Mesothelial cell of epicardium (in vitro differentiated cells): ENCODE results near the gene SAG. TPM values are rescaled to one million over a fixed set of nuclear protein-coding genes. Genes with fewer than 3 reads are reported as not detected.

Source experiments
- DNase-seq, 2 experiments: peaks; one replicate each; pipeline ENCODE4 v3.0.0; 2021; ENCODE audit warnings: low spot score in 2 of 2; ENCODE audit not compliant: unreplicated experiment in 2 of 2
- H3K27ac Mint-ChIP-seq: 2 replicates; pipeline ENCODE4 v1.8.0; 2021; ENCODE audit warnings: mixed read lengths
- H3K27me3 Mint-ChIP-seq: 2 replicates; pipeline ENCODE4 v1.8.0; 2021; ENCODE audit warnings: low read depth, mixed read lengths
- H3K36me3 Mint-ChIP-seq: 2 replicates; pipeline ENCODE4 v1.8.0; 2021; ENCODE audit warnings: mixed read lengths
- H3K4me1 Mint-ChIP-seq: 2 replicates; pipeline ENCODE4 v1.8.0; 2021; ENCODE audit warnings: mixed read lengths
- H3K4me3 Mint-ChIP-seq: 2 replicates; pipeline ENCODE4 v1.8.0; 2021; ENCODE audit warnings: mild to moderate bottlenecking, moderate library complexity, mixed read lengths
- H3K9me3 Mint-ChIP-seq: 2 replicates; pipeline ENCODE4 v1.8.0; 2021; ENCODE audit warnings: mixed read lengths
- CTCF ChIP-seq: fragments of 200-600 bp; sonication (generic); IDR thresholded peaks from one replicate; pipeline ENCODE4 v1.5.0; 2021; ENCODE audit warnings: antibody characterized with exemption; ENCODE audit not compliant: unreplicated experiment
- total RNA-seq: library from RNA; stranded (reverse); gene quantifications from 3 replicates; pipeline ENCODE4 v1.2.1, GENCODE V29; 2021

Gene SAG
- total RNA-seq, 1 donor from 2014 or later: not detected

GRCh38 chr2:233320470-233320869, 12.9 kb downstream of the SAG start:
- H3K9me3 Mint-ChIP-seq: peaks cover 11% of the 10 kb centered on the region
- no peak for TF ChIP-seq CTCF
- H3K27ac Mint-ChIP-seq: no peak overlapping the region
- peaks cover 21% of the 10 kb centered on the region for H3K27me3 Mint-ChIP-seq
- no peak overlapping the region for H3K4me3 Mint-ChIP-seq
- H3K4me1 Mint-ChIP-seq: no peaks in the 10 kb centered on the region
- no peak for DNase-seq
- no peaks in the 10 kb centered on the region for H3K36me3 Mint-ChIP-seq

- Mint-ChIP-seq H3K4me3 (no peak overlapping the region), H3K4me1 (no peaks in the 10 kb centered on the region), H3K27ac (no peak overlapping the region), H3K36me3 (no peaks in the 10 kb centered on the region), H3K27me3 (peaks cover 21% of the 10 kb centered on the region), H3K9me3 (peaks cover 11% of the 10 kb centered on the region)
- no peak for DNase-seq
- no peak for TF ChIP-seq CTCF
Measured at GRCh38 chr2:233321166-233321565, 13.6 kb downstream of the SAG start.

- Mint-ChIP-seq H3K27me3 (peaks cover 15% of the 10 kb centered on the region), H3K36me3 (no peaks in the 10 kb centered on the region), H3K4me1 (no peaks in the 10 kb centered on the region), H3K27ac (no peak overlapping the region), H3K4me3 (no peak overlapping the region), H3K9me3 (no peaks in the 10 kb centered on the region)
- DNase-seq: no peak
- TF ChIP-seq CTCF: no peak
Measured at GRCh38 chr2:233323851-233324250, 16.2 kb downstream of the SAG start.

GRCh38 chr2:233325256-233325655, 17.6 kb downstream of the SAG start:
- H3K27me3 Mint-ChIP-seq: peaks cover 7% of the 10 kb centered on the region
- no peaks in the 10 kb centered on the region for H3K4me1 Mint-ChIP-seq
- TF ChIP-seq CTCF: no peak
- no peak overlapping the region for H3K27ac Mint-ChIP-seq
- no peaks in the 10 kb centered on the region for H3K36me3 Mint-ChIP-seq
- H3K9me3 Mint-ChIP-seq: no peaks in the 10 kb centered on the region
- DNase-seq: no peak
- no peak overlapping the region for H3K4me3 Mint-ChIP-seq

- H3K4me1 Mint-ChIP-seq: no peaks in the 10 kb centered on the region
- no peak overlapping the region for H3K4me3 Mint-ChIP-seq
- no peaks in the 10 kb centered on the region for H3K36me3 Mint-ChIP-seq
- H3K9me3 Mint-ChIP-seq: no peaks in the 10 kb centered on the region
- no peak for DNase-seq
- peaks cover 6% of the 10 kb centered on the region for H3K27me3 Mint-ChIP-seq
- no peak overlapping the region for H3K27ac Mint-ChIP-seq
- TF ChIP-seq CTCF: no peak
Measured at GRCh38 chr2:233325814-233326213, 18.2 kb downstream of the SAG start.

GRCh38 chr2:233326500-233326899, 18.9 kb downstream of the SAG start:
- DNase-seq: no peak
- Mint-ChIP-seq H3K27ac (no peak overlapping the region), H3K4me1 (no peaks in the 10 kb centered on the region), H3K4me3 (no peak overlapping the region), H3K27me3 (no peaks in the 10 kb centered on the region), H3K9me3 (no peaks in the 10 kb centered on the region), H3K36me3 (no peaks in the 10 kb centered on the region)
- TF ChIP-seq CTCF: no peak
